BLaER1 treated with 17β-estradiol and CSF1 and Interleukin-3, amounts not matched to agents 10 nM and 100 nM (cell line): ENCODE results near the gene AKT3.

Experiments used
- H3K27ac ChIP-seq, 11 experiments: shearing (Covaris generic); formaldehyde crosslinking; 2 replicates each; pipeline ENCODE4 v1.8.1; 2022
- H3K27me3 ChIP-seq, 11 experiments: shearing (Covaris generic); formaldehyde crosslinking; 2 replicates each; pipeline ENCODE4 v1.8.1; 2022
- H3K36me3 ChIP-seq, 11 experiments: shearing (Covaris generic); formaldehyde crosslinking; 2 replicates each; pipeline ENCODE4 v1.8.1; 2022
- H3K4me1 ChIP-seq, 10 experiments: shearing (Covaris generic); formaldehyde crosslinking; 2 replicates each; pipeline ENCODE4 v1.8.1; 2022
- H3K4me2 ChIP-seq, 11 experiments: shearing (Covaris generic); formaldehyde crosslinking; 2 replicates each; pipeline ENCODE4 v1.8.1; 2022
- H3K4me3 ChIP-seq, 10 experiments: shearing (Covaris generic); formaldehyde crosslinking; 2 replicates each; pipeline ENCODE4 v1.8.1; 2022
- H3K9ac ChIP-seq, 11 experiments: shearing (Covaris generic); formaldehyde crosslinking; 2 replicates each; pipeline ENCODE4 v1.8.1; 2022
- H3K9me3 ChIP-seq, 11 experiments: shearing (Covaris generic); formaldehyde crosslinking; replicated peaks in 1 of 11; 2 replicates each; pipeline ENCODE4 v1.8.1; 2022
- H4K20me1 ChIP-seq, 11 experiments: shearing (Covaris generic); formaldehyde crosslinking; 2 replicates each; pipeline ENCODE4 v1.8.1; 2022
- Cebpa-rat ChIP-seq, 11 experiments: shearing (Covaris generic); IDR thresholded peaks; 2 replicates each; pipeline ENCODE4 v1.8.1; 2022

Gene AKT3

DNA sequence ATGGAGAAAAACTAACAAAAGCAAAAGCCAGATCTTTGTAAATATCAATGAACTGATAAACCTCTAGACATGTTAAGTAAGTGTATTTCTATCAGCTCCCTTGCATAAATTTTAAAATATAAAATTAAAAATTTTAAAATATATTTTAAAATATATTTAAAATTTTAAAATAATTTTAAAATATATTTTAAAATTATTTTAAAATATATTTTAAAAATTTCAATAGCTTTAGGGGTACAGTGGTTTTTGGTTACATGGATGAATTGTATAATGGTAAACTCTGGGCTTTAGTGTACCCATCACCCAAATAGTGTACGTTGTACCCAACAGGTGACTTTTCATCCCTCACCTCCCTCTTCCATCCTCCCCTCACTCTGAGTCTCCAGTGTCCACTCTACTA lies 315.0 kb downstream of the AKT3 start:
- Histone ChIP-seq H3K36me3 (peaks cover 0 to 19% (median 4%) of the 10 kb centered on the region in 11 experiments; a peak in 7 of 22 replicates), H3K4me1 (peaks cover 0 to 6% (median 0%) of the 10 kb centered on the region in 10 experiments; a peak in 2 of 20 replicates)

DNA sequence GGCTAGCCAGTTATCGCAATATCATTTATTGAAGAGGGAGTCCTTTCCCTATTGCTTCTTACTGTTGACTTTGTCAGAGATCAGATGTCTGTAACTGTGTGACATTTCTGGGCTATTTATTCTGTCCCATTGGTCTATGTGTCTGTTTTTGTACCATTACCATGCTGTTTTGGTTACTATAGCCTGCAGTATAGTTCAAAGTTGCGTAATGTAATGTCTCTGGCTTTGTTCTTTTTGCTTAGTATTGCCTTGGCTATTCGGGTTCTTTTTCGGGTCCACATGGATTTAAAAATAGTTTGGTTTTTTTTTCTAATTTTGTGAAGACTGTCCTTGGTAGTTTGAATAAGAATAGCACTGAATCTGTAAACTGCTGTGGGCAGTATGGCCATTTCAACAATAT lies 320.5 kb downstream of the AKT3 start:
- Histone ChIP-seq H3K4me1 (peaks cover 0 to 7% (median 0%) of the 10 kb centered on the region in 10 experiments; a peak in 5 of 20 replicates), H3K27me3 (no peaks in the 10 kb centered on the region), H3K4me2 (no peak overlapping the region), H3K27ac (no peak overlapping the region), H3K4me3 (no peak overlapping the region), H3K36me3 (peaks cover 0 to 12% (median 0%) of the 10 kb centered on the region in 11 experiments; a peak in 3 of 22 replicates), H3K9me3 (peaks cover 0 to 9% (median 0%) of the 10 kb centered on the region in 11 experiments; a peak in 6 of 22 replicates), H3K9ac (no peak overlapping the region), H4K20me1 (no peaks in the 10 kb centered on the region)
- TF ChIP-seq Cebpa-rat (IDR thresholded peaks at IDR 0.05) = peak in 3 of 11 experiments; percentile 21 to 50 (median 34); a peak in 2 of 22 replicates

More for the DNA sequence above, 315.0 kb downstream of the AKT3 start:
- peaks cover 0 to 5% (median 0%) of the 10 kb centered on the region in 11 experiments; a peak in 1 of 22 replicates for H3K9me3 ChIP-seq
- TF ChIP-seq Cebpa-rat (IDR thresholded peaks at IDR 0.05) = no peak
- no peaks in the 10 kb centered on the region for H3K27me3 ChIP-seq
- H3K27ac ChIP-seq = no peak overlapping the region
- no peak overlapping the region for H3K9ac ChIP-seq
- H3K4me2 ChIP-seq = no peak overlapping the region
- H4K20me1 ChIP-seq = no peaks in the 10 kb centered on the region
- H3K4me3 ChIP-seq = no peak overlapping the region

DNA sequence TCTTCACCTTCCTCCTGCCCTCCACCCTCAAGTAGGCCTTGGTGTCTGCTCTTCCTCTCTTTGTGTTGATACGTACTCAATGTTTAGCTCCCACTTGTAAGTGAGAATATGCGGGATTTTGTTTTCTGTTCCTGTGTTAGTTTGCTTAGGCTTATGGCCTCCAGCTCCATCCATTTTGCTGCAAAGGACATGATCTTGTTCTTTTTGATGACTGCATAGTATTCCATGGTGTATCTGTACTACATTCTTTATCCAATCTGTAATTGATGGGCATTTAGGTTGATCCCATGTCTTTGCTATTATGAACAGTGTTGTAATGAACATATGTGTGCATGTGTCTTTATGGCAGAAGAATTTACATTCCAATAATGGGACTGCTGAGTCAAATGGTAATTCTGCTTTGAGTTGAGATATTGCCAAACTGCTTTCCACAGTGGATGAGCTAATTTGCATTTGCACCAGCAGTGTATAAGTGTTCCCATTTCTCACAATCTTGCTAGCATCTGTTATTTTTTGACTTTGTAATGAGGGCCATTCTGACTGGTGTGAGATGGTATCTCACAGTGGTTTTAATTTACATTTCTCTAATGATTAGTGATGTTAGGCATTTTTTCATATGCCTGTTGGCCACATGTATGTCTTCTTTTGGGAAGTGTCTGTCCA lies 321.5 kb downstream of the AKT3 start:
- TF ChIP-seq Cebpa-rat (IDR thresholded peaks at IDR 0.05) = no peak
- Histone ChIP-seq H3K9me3 (peaks cover 0 to 9% (median 0%) of the 10 kb centered on the region in 11 experiments; a peak in 6 of 22 replicates), H4K20me1 (no peaks in the 10 kb centered on the region), H3K4me3 (no peak overlapping the region), H3K36me3 (peaks cover 0 to 18% (median 0%) of the 10 kb centered on the region in 11 experiments; a peak in 5 of 22 replicates), H3K27me3 (no peaks in the 10 kb centered on the region), H3K4me1 (peaks cover 0 to 7% (median 0%) of the 10 kb centered on the region in 10 experiments; a peak in 5 of 20 replicates), H3K4me2 (no peak overlapping the region), H3K27ac (no peak overlapping the region), H3K9ac (no peak overlapping the region)

DNA sequence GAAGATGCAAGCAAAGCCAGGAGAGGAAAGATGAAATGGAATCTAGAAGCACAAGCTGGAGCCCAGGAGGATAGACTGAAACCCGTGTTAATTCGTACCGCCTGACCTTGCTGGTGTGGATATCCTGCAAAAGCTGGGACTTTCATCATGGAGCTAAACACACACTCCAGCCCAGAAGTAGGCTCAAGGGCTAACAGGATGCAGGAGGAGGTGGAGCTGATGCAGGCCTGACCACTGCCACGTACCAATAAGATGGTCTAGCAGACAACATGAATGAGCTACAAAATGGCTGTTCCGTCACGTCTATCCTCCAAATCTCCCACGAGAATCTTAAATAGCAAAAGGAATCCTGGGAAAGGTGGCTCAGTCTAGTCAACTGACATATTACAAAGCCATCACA lies 323.9 kb downstream of the AKT3 start:
- no peak overlapping the region for H3K9ac ChIP-seq
- no peak overlapping the region for H3K4me3 ChIP-seq
- H4K20me1 ChIP-seq = no peaks in the 10 kb centered on the region
- TF ChIP-seq Cebpa-rat (IDR thresholded peaks at IDR 0.05) = no peak
- H3K4me1 ChIP-seq = peaks cover 0 to 7% (median 2%) of the 10 kb centered on the region in 10 experiments; a peak in 3 of 20 replicates
- no peaks in the 10 kb centered on the region for H3K27me3 ChIP-seq
- no peak overlapping the region for H3K27ac ChIP-seq
- no peak overlapping the region for H3K4me2 ChIP-seq
- H3K9me3 ChIP-seq = peaks cover 0 to 9% (median 0%) of the 10 kb centered on the region in 11 experiments; a peak in 6 of 22 replicates
- peaks cover 0 to 22% (median 0%) of the 10 kb centered on the region in 11 experiments; a peak in 5 of 22 replicates for H3K36me3 ChIP-seq

DNA sequence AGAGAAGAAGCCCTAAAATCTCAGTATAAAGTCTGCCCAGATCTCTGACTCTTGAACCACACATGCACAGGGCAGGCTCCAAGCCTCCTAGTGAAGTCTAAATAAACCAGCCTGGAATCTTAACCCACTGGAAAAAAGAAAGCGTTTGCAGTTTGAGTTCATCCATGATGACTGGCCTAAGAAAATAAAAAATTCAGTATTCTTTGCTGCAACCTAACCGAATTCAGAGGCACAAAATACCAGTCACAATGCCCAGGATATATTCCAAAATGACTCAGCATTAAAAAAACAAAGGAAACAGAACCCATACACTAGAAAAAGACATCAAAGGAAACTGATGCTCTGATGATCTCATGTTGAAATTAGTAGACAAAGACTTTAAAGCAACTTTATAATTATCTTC lies 325.0 kb downstream of the AKT3 start:
- Histone ChIP-seq H3K9ac (peak overlapping the region in 1 of 11 experiments; percentile 20; a peak in 1 of 22 replicates), H4K20me1 (no peaks in the 10 kb centered on the region), H3K4me2 (peak overlapping the region in 3 of 11 experiments; percentile 6 to 10 (median 8); a peak in 2 of 22 replicates), H3K4me1 (peaks cover 0 to 7% (median 2%) of the 10 kb centered on the region in 10 experiments; a peak in 3 of 20 replicates), H3K27ac (peak overlapping the region in 4 of 11 experiments; percentile 37 to 76 (median 58); a peak in 7 of 22 replicates), H3K27me3 (no peaks in the 10 kb centered on the region), H3K36me3 (peaks cover 0 to 25% (median 0%) of the 10 kb centered on the region in 11 experiments; a peak in 5 of 22 replicates), H3K4me3 (no peak overlapping the region), H3K9me3 (peaks cover 0 to 9% (median 0%) of the 10 kb centered on the region in 11 experiments; a peak in 6 of 22 replicates)
- no peak for TF ChIP-seq Cebpa-rat (IDR thresholded peaks at IDR 0.05)

DNA sequence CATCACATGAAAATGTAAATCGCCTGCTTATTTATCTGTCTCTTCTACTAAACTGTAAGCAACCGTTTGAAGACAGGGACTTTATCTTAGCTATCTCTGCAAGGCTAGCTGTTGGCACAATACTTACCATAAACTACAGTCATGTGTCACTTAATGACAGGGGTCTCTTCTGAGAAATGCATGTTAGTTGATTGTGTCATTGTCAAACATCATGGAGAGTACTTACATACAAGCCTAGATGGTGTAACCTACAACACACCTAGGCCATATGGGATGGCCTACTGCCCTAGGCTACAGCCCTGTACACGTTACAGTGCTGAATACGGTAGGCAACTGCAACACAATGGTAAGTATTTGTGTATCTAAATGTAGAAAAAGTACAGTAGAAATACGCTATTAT lies 326.3 kb downstream of the AKT3 start:
- Histone ChIP-seq H3K4me2 (no peak overlapping the region), H3K27me3 (no peaks in the 10 kb centered on the region)

DNA sequence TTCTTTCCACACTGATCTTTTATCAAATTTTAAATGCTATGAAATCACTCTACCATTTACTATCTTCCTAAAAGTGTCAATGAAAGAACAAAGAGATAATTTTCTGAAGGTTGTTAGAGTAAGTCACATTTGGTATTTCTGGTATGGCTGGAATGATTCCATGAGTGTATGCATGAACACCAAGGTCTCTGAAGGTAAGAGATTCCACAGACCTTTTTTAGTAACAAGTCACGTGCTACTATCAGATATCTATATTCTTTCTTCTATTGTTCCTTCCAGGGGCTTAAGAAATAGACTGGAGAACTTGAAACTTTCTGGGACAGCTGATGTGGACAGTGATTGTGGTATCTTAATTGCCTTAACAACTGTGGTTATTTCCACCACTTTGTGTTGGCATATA lies 329.2 kb downstream of the AKT3 start:
- Histone ChIP-seq H3K36me3 (peaks cover 0 to 47% (median 12%) of the 10 kb centered on the region in 11 experiments; a peak in 14 of 22 replicates), H3K9ac (no peak overlapping the region), H3K27me3 (no peaks in the 10 kb centered on the region), H3K4me3 (no peak overlapping the region), H4K20me1 (no peaks in the 10 kb centered on the region), H3K9me3 (peaks cover 18 to 30% (median 23%) of the 10 kb centered on the region in 11 experiments), H3K27ac (no peak overlapping the region), H3K4me2 (no peak overlapping the region), H3K4me1 (peaks cover 0 to 7% (median 2%) of the 10 kb centered on the region in 10 experiments; a peak in 2 of 20 replicates)
- TF ChIP-seq Cebpa-rat (IDR thresholded peaks at IDR 0.05) = no peak

More for the DNA sequence above, 326.3 kb downstream of the AKT3 start:
- Histone ChIP-seq H3K9me3 (peaks cover 0 to 8% (median 4%) of the 10 kb centered on the region in 11 experiments; a peak in 7 of 22 replicates), H4K20me1 (no peaks in the 10 kb centered on the region), H3K4me3 (no peak overlapping the region), H3K9ac (no peak overlapping the region), H3K27ac (no peak overlapping the region; a peak in 1 of 22 replicates), H3K4me1 (peaks cover 0 to 7% (median 2%) of the 10 kb centered on the region in 10 experiments; a peak in 3 of 20 replicates), H3K36me3 (peaks cover 0 to 28% (median 0%) of the 10 kb centered on the region in 11 experiments; a peak in 5 of 22 replicates)
- no peak for TF ChIP-seq Cebpa-rat (IDR thresholded peaks at IDR 0.05)

DNA sequence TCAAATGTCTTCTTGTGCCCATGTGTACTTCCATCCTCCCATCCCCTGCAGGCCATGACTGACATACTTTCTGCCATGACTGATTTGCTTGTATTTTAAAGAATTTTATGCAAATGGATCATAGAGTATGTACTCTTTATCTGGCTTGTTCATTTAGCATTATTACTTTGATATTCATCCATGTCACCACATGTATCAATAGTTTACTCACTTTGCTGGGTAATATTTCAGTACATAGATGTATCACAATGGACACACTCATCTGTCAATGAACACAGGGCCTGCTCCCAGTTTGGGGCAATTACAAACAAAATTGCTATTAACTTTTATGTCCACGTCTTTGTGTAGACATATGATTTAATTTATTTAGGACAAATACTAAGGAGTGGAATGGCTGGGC lies 335.1 kb downstream of the AKT3 start:
- Histone ChIP-seq H3K9me3 (peaks cover 18 to 30% (median 23%) of the 10 kb centered on the region in 11 experiments), H3K4me3 (no peak overlapping the region), H3K36me3 (peaks cover 11 to 63% (median 28%) of the 10 kb centered on the region in 11 experiments; a peak in 19 of 22 replicates), H4K20me1 (no peaks in the 10 kb centered on the region), H3K27me3 (no peaks in the 10 kb centered on the region), H3K4me2 (no peak overlapping the region), H3K4me1 (peaks cover 0 to 30% (median 20%) of the 10 kb centered on the region in 10 experiments; a peak in 15 of 20 replicates), H3K27ac (no peak overlapping the region), H3K9ac (no peak overlapping the region)
- TF ChIP-seq Cebpa-rat (IDR thresholded peaks at IDR 0.05) = no peak
